ENCODE data around the gene CLCN1.

DNA sequence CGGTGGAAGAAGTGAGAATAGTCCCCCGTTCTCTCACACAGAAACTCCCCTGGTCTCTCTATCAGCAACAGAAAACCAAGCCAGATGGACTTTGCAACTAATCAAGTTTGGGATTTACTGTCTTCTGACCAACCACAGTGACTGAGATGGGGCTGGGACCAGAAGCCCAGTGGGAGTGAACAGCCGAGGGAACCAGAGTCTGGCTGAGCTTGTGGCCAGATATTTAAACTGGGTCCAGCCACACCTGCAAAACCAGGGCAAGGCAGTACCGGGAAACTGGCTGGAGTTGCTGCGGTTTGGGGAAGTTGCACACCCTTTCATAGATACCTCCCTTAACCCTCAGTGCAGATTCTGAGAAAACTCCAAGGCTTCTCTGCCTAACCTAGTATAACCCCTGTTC is 46.7 kb upstream of the CLCN1 start:
- TF ChIP-seq BHLHE40 (IDR thresholded peaks at IDR 0.05; ENCODE audit: low read depth, low read length) (no peak), CHD1 (IDR thresholded peaks at IDR 0.05; ENCODE audit: low read depth, low read length) (no peak), CEBPB (IDR thresholded peaks at IDR 0.05; ENCODE audit: low read depth, low read length) (no peak), POLR2A (IDR thresholded peaks at IDR 0.05; ENCODE audit: low read depth, low read length) (no peak), RFX5 (IDR thresholded peaks at IDR 0.05; ENCODE audit: low read depth, low read length) (no peak)
- TF ChIP-seq, protein P1, sequence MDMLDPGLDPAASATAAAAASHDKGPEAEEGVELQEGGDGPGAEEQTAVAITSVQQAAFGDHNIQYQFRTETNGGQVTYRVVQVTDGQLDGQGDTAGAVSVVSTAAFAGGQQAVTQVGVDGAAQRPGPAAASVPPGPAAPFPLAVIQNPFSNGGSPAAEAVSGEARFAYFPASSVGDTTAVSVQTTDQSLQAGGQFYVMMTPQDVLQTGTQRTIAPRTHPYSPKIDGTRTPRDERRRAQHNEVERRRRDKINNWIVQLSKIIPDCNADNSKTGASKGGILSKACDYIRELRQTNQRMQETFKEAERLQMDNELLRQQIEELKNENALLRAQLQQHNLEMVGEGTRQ (IDR thresholded peaks at IDR 0.05; ENCODE audit: low read depth, low read length), result no peak
- TF ChIP-seq, protein P2, sequence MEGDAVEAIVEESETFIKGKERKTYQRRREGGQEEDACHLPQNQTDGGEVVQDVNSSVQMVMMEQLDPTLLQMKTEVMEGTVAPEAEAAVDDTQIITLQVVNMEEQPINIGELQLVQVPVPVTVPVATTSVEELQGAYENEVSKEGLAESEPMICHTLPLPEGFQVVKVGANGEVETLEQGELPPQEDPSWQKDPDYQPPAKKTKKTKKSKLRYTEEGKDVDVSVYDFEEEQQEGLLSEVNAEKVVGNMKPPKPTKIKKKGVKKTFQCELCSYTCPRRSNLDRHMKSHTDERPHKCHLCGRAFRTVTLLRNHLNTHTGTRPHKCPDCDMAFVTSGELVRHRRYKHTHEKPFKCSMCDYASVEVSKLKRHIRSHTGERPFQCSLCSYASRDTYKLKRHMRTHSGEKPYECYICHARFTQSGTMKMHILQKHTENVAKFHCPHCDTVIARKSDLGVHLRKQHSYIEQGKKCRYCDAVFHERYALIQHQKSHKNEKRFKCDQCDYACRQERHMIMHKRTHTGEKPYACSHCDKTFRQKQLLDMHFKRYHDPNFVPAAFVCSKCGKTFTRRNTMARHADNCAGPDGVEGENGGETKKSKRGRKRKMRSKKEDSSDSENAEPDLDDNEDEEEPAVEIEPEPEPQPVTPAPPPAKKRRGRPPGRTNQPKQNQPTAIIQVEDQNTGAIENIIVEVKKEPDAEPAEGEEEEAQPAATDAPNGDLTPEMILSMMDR (conservative IDR thresholded peaks at IDR 0.05; ENCODE audit: low read depth, low read length), result no peak

All from IMR-90 (cell line).